H1 (cell line): ENCODE data around the gene GPRC5D. TPM values are rescaled to one million over a fixed set of nuclear protein-coding genes. Genes with fewer than 3 reads are reported as not detected.

ENCODE experiments used
- CTCF ChIA-PET: fragments of 300-600 bp; sonication (Branson Sonifier 250); formaldehyde crosslinking; loops from one replicate; lab custom pipeline; 2021; ENCODE audit not compliant: partially characterized antibody; lab: Charles Lee
- POLR2A ChIA-PET: fragments of 300-600 bp; sonication (Branson Sonifier 250); formaldehyde crosslinking; loops from one replicate; lab custom pipeline; 2021; ENCODE audit warnings: inconsistent platforms; ENCODE audit not compliant: partially characterized antibody; lab: Charles Lee
- DNase-seq, 2 experiments: peaks; one replicate each; pipeline versions ENCODE4 v3.0.0 to v3.0.0-alpha.2; 2010 to 2022; ENCODE audit warnings: low spot score in 2 of 2, low read depth in 1 of 2, mixed read lengths in 1 of 2
- FAIRE-seq: peaks from 2 replicates; lab custom pipeline; 2011; peaks lifted over from hg19 to GRCh38; lab: Jason Lieb, UNC
- H2AFZ ChIP-seq: 2 replicates; pipeline ENCODE4 v1.8.1; 2012; ENCODE audit warnings: low read length, inconsistent platforms
- H2AK5ac ChIP-seq: 2 replicates; pipeline ENCODE4 v1.6.1; 2013; ENCODE audit warnings: low read depth, low read length
- H2BK120ac ChIP-seq: replicated peaks from 2 replicates; pipeline ENCODE3; 2013; ENCODE audit warnings: low read depth, low read length, inconsistent platforms
- H2BK12ac ChIP-seq: 2 replicates; pipeline ENCODE4 v1.6.1; 2013; ENCODE audit warnings: low read depth, low read length
- H2BK15ac ChIP-seq: 2 replicates; pipeline ENCODE4 v1.6.1; 2013; ENCODE audit warnings: low read length
- H2BK20ac ChIP-seq: 2 replicates; pipeline ENCODE4 v1.6.1; 2013; ENCODE audit warnings: low read length
- H2BK5ac ChIP-seq: 2 replicates; pipeline ENCODE4 v1.6.1; 2013; ENCODE audit warnings: low read depth, low read length
- H3K14ac ChIP-seq: 2 replicates; pipeline ENCODE4 v1.6.1; 2013; ENCODE audit warnings: inconsistent platforms; ENCODE audit not compliant: insufficient read length
- H3K18ac ChIP-seq: 2 replicates; pipeline ENCODE4 v1.6.1; 2013; ENCODE audit warnings: low read length; ENCODE audit errors: extremely low read depth
- H3K23ac ChIP-seq: 2 replicates; pipeline ENCODE4 v1.6.1; 2013; ENCODE audit warnings: inconsistent platforms; ENCODE audit not compliant: insufficient read length
- H3K23me2 ChIP-seq: 2 replicates; pipeline ENCODE4 v1.6.1; 2013; ENCODE audit warnings: low read depth, low read length
- H3K27ac ChIP-seq: 2 replicates; pipeline ENCODE4 v1.6.1; 2011; ENCODE audit warnings: low read depth, low read length, inconsistent platforms
- H3K27me3 ChIP-seq, 4 experiments: replicated peaks in 1 of 4; 1 replicate in 1 of 4; 2 replicates in 3 of 4; pipeline versions ENCODE4 v1.6.1 to v1.8.1; 2011 to 2013; ENCODE audit warnings: low read length in 3 of 4, mild to moderate bottlenecking in 3 of 4, inconsistent platforms in 2 of 4, mixed read lengths in 2 of 4, moderate library complexity in 1 of 4; ENCODE audit not compliant: control insufficient read depth in 3 of 4, insufficient read depth in 3 of 4; ENCODE audit errors: extremely low read depth in 1 of 4
- H3K36me3 ChIP-seq, 4 experiments: 2 replicates each; pipeline versions ENCODE4 v1.6.1 to v1.8.1; 2011 to 2013; ENCODE audit warnings: mild to moderate bottlenecking in 4 of 4, low read length in 3 of 4, moderate library complexity in 2 of 4, control low read depth in 1 of 4, inconsistent platforms in 1 of 4; ENCODE audit not compliant: insufficient read depth in 4 of 4, control insufficient read depth in 2 of 4
- H3K4ac ChIP-seq: replicated peaks from 2 replicates; pipeline ENCODE3; 2013; ENCODE audit warnings: low read length, low read depth, mixed read lengths, inconsistent platforms; ENCODE audit not compliant: insufficient read length
- H3K4me1 ChIP-seq, 4 experiments: replicated peaks in 1 of 4; 1 replicate in 1 of 4; 2 replicates in 3 of 4; pipeline versions ENCODE4 v1.6.1 to v1.8.1; 2011 to 2013; ENCODE audit warnings: low read length in 3 of 4, inconsistent platforms in 2 of 4, mixed read lengths in 1 of 4; ENCODE audit not compliant: insufficient read depth in 4 of 4, control insufficient read depth in 3 of 4
- H3K4me2 ChIP-seq, 2 experiments: 2 replicates each; pipeline versions ENCODE4 v1.6.1 to v1.8.1; 2011 to 2013; ENCODE audit warnings: low read depth in 2 of 2, low read length in 2 of 2, control low read depth in 1 of 2, inconsistent platforms in 1 of 2, mild to moderate bottlenecking in 1 of 2; ENCODE audit not compliant: insufficient read depth in 1 of 2
- H3K4me3 ChIP-seq, 4 experiments: fragments of 200-600, 300-600 bp in 1 of 4; sonication (generic), shearing (Covaris generic), sonication (Bioruptor Twin) in 1 of 4; 2 replicates each; pipeline versions ENCODE4 v1.5.1 to v1.8.1; 2011 to 2016; ENCODE audit warnings: low read length in 4 of 4, low read depth in 3 of 4, control low read depth in 2 of 4, inconsistent platforms in 2 of 4, mild to moderate bottlenecking in 2 of 4, mixed read lengths in 1 of 4, moderate library complexity in 1 of 4; ENCODE audit not compliant: insufficient read depth in 2 of 4; ENCODE audit errors: extremely low read depth in 1 of 4
- H3K56ac ChIP-seq: replicated peaks from 2 replicates; pipeline ENCODE3; 2013; ENCODE audit warnings: low read depth, mild to moderate bottlenecking, mixed read lengths, low read length, inconsistent platforms; ENCODE audit not compliant: insufficient read length
- H3K79me1 ChIP-seq: 2 replicates; pipeline ENCODE4 v1.6.1; 2013; ENCODE audit warnings: low read depth, low read length, control low read depth
- H3K79me2 ChIP-seq, 2 experiments: 2 replicates each; pipeline versions ENCODE4 v1.6.1 to v1.8.1; 2012 to 2013; ENCODE audit warnings: low read length in 2 of 2, mild to moderate bottlenecking in 2 of 2, inconsistent platforms in 1 of 2; ENCODE audit not compliant: insufficient read depth in 2 of 2, control insufficient read depth in 1 of 2
- H3K9ac ChIP-seq, 4 experiments: replicated peaks in 1 of 4; 1 replicate in 1 of 4; 2 replicates in 3 of 4; pipeline versions ENCODE4 v1.6.1 to v1.8.1; 2011 to 2013; ENCODE audit warnings: low read depth in 3 of 4, low read length in 3 of 4, control low read depth in 2 of 4, mild to moderate bottlenecking in 2 of 4, moderate library complexity in 2 of 4, inconsistent platforms in 1 of 4; ENCODE audit errors: extremely low read depth in 1 of 4
- H3K9me3 ChIP-seq, 2 experiments: 2 replicates each; pipeline versions ENCODE4 v1.6.1 to v1.8.1; 2012 to 2013; ENCODE audit warnings: mild to moderate bottlenecking in 2 of 2, moderate library complexity in 2 of 2, control low read depth in 1 of 2, inconsistent platforms in 1 of 2, low read depth in 1 of 2, low read length in 1 of 2, mixed read lengths in 1 of 2; ENCODE audit not compliant: insufficient read depth in 2 of 2
- H4K20me1 ChIP-seq, 2 experiments: replicated peaks in 1 of 2; 2 replicates each; pipeline versions ENCODE3 to v1.8.1; 2011 to 2013; ENCODE audit warnings: inconsistent platforms in 2 of 2, low read length in 2 of 2, mild to moderate bottlenecking in 1 of 2; ENCODE audit not compliant: insufficient read depth in 2 of 2, control insufficient read depth in 1 of 2
- H4K5ac ChIP-seq: 2 replicates; pipeline ENCODE4 v1.6.1; 2013; ENCODE audit warnings: low read length, low read depth, mixed read lengths, inconsistent platforms; ENCODE audit not compliant: insufficient read length
- H4K8ac ChIP-seq: 2 replicates; pipeline ENCODE4 v1.8.0; 2013; ENCODE audit warnings: mild to moderate bottlenecking, moderate library complexity, low read length, inconsistent platforms; ENCODE audit not compliant: insufficient read depth; ENCODE audit errors: extremely low read depth
- H4K91ac ChIP-seq: replicated peaks from 2 replicates; pipeline ENCODE3; 2013; ENCODE audit warnings: low read length, mixed read lengths, inconsistent platforms; ENCODE audit not compliant: insufficient read length
- CEBPB ChIP-seq: IDR thresholded peaks from 2 replicates; pipeline ENCODE4 v1.6.1; 2012; ENCODE audit warnings: low read depth, low read length
- SP1 ChIP-seq: IDR thresholded peaks from 2 replicates; pipeline ENCODE4 v1.6.1; 2011; ENCODE audit warnings: low read depth, low read length
- YY1 ChIP-seq: IDR thresholded peaks from 2 replicates; pipeline ENCODE4 v1.6.1; 2011; ENCODE audit warnings: low read depth, mild to moderate bottlenecking, low read length
- WGBS, 2 experiments: shearing (Covaris generic) in 1 of 2; methylation state at CpG; one replicate each; pipeline versions ENCODE4 v1.1.6 to v1.1.7; 2013 to 2015; ENCODE audit warnings: low lambda C conversion rate in 2 of 2, mixed read lengths in 2 of 2, inconsistent platforms in 1 of 2, low coverage in 1 of 2, missing lambda C conversion rate in 1 of 2; ENCODE audit not compliant: insufficient replicate concordance in 2 of 2, insufficient coverage in 1 of 2, insufficient read length in 1 of 2; ENCODE audit errors: extremely low coverage in 1 of 2, missing lambda C conversion rate in 1 of 2; 5-methylcytosine and 5-hydroxymethylcytosine counted together
- polyA plus RNA-seq, 7 experiments: library from polyadenylated mRNA; depleted of rRNA in 3 of 7; stranded (reverse) in 5 of 7; unstranded in 2 of 7; fragments of >200 nt in 5 of 7; fragments of 200-250 nt in 2 of 7; gene quantifications; 1 replicate in 5 of 7; 2 replicates in 1 of 7; 4 replicates in 1 of 7; pipeline versions ENCODE4 v1.2.1 to v1.2.3, GENCODE V29; 2011 to 2013; ENCODE audit warnings: missing spikeins in 2 of 7, mixed read lengths in 2 of 7
- total RNA-seq: library from RNA; stranded (reverse); fragmentation: NEBNext Ultra II Directional; extraction: Animal tissue kit (Norgen Biotek cat#: 25700); gene quantifications from 2 replicates; pipeline ENCODE4 v1.2.1, GENCODE V29; 2021
- TF ChIP-seq, protein P1 (sequence below): IDR thresholded peaks from 2 replicates; pipeline ENCODE4 v1.6.1; 2012; ENCODE audit warnings: low read length, inconsistent platforms

Gene GPRC5D
- total and polyA plus RNA-seq, 2 of the 8 experiments (the other 6 are each of a cell fraction or from before 2014, with no cell fraction given), result 0.45 TPM; not detected in 1

DNA sequence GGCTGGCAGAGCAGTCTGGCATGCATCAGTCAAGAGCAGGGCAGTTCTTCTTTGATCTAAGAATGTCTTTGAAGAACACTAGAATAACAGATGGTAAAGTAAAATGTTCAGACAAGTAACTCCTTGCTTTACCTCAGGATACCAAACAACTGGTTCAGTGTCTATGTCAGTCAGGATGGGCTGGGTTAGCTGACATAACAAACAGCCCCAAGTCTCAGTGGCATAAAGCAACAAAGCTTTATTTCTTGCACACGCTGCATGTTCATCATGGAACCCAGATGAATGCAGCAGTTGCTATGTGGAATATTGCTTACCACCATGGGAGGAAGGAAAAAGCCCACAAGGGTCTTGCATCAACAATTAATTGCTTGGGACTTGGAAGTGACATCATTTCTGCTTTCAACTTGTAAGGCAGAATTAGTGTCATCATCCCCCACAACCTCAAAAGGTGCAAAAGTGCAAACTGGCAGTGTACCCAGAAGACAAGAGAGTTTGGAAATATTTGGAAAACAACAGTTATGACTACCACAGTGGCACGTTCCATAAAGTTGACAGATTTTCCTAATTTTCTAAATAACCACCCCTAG, 21.2 kb downstream of the GPRC5D start:
- 77% methylated on average over 2 of the region's 2 CpGs; no CpG with 5 or more reads in 1 of the 2 experiments for whole genome bisulfite sequencing, 2 experiments
- Histone ChIP-seq H2BK5ac (no peak overlapping the region), H2AFZ (no peak overlapping the region), H3K4me2 (no peak overlapping the region), H4K20me1 (no peaks in the 10 kb centered on the region), H2BK15ac (no peak overlapping the region), H3K23ac (no peak overlapping the region), H3K9me3 (peaks cover 0 to 3% of the 10 kb centered on the region in 2 experiments; a peak in 1 of 4 replicates), H3K79me1 (no peaks in the 10 kb centered on the region), H3K79me2 (no peaks in the 10 kb centered on the region), H3K27me3 (no peaks in the 10 kb centered on the region), H2AK5ac (no peak overlapping the region), H3K4me3 (no peak overlapping the region), H4K91ac (no peak overlapping the region), H3K56ac (no peak overlapping the region), H3K27ac (no peak overlapping the region), H2BK120ac (no peak overlapping the region), H2BK20ac (no peak overlapping the region), H3K9ac (no peak overlapping the region), H4K8ac (no peak overlapping the region), H3K36me3 (no peaks in the 10 kb centered on the region), H3K23me2 (no peaks in the 10 kb centered on the region), H4K5ac (no peak overlapping the region), H3K4ac (no peak overlapping the region), H3K14ac (no peak overlapping the region), H3K18ac (no peak overlapping the region), H2BK12ac (no peak overlapping the region), H3K4me1 (no peaks in the 10 kb centered on the region)
- ChIA-PET POLR2A (no interaction called here), CTCF (interaction anchor here (0.5 to 1.5 kb wide), 7 partner anchors 11 to 281 kb away, joined by 3 to 10 read pairs (median 4); no protein-coding TSS in a partner anchor)
- FAIRE-seq (no peak), DNase-seq (no peak)
- TF ChIP-seq CEBPB (no peak), SP1 (no peak), YY1 (no peak)
- TF ChIP-seq, protein P1, sequence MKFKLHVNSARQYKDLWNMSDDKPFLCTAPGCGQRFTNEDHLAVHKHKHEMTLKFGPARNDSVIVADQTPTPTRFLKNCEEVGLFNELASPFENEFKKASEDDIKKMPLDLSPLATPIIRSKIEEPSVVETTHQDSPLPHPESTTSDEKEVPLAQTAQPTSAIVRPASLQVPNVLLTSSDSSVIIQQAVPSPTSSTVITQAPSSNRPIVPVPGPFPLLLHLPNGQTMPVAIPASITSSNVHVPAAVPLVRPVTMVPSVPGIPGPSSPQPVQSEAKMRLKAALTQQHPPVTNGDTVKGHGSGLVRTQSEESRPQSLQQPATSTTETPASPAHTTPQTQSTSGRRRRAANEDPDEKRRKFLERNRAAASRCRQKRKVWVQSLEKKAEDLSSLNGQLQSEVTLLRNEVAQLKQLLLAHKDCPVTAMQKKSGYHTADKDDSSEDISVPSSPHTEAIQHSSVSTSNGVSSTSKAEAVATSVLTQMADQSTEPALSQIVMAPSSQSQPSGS, result no peak
